Mesothelial cell of epicardium (in vitro differentiated cells): ENCODE data around the gene RHBDF1. TPM values are rescaled to one million over a fixed set of nuclear protein-coding genes. Genes with fewer than 3 reads are reported as not detected.
"Not testable (repeated sequence)": the region's sequence is repeated elsewhere in the genome, so short reads cannot be mapped to it uniquely, and the experiment has no call there.

Experiments used
- DNase-seq, 2 experiments: peaks; one replicate each; pipeline ENCODE4 v3.0.0; 2021; ENCODE audit warnings: low spot score in 2 of 2; ENCODE audit not compliant: unreplicated experiment in 2 of 2
- H3K27ac Mint-ChIP-seq: 2 replicates; pipeline ENCODE4 v1.8.0; 2021; ENCODE audit warnings: mixed read lengths
- H3K27me3 Mint-ChIP-seq: 2 replicates; pipeline ENCODE4 v1.8.0; 2021; ENCODE audit warnings: low read depth, mixed read lengths
- H3K36me3 Mint-ChIP-seq: 2 replicates; pipeline ENCODE4 v1.8.0; 2021; ENCODE audit warnings: mixed read lengths
- H3K4me1 Mint-ChIP-seq: 2 replicates; pipeline ENCODE4 v1.8.0; 2021; ENCODE audit warnings: mixed read lengths
- H3K4me3 Mint-ChIP-seq: 2 replicates; pipeline ENCODE4 v1.8.0; 2021; ENCODE audit warnings: mild to moderate bottlenecking, moderate library complexity, mixed read lengths
- H3K9me3 Mint-ChIP-seq: 2 replicates; pipeline ENCODE4 v1.8.0; 2021; ENCODE audit warnings: mixed read lengths
- total RNA-seq: library from RNA; stranded (reverse); gene quantifications from 3 replicates; pipeline ENCODE4 v1.2.1, GENCODE V29; 2021
- TF ChIP-seq, protein P1 (sequence below): fragments of 200-600 bp; sonication (generic); IDR thresholded peaks from one replicate; pipeline ENCODE4 v1.5.0; 2021; ENCODE audit warnings: antibody characterized with exemption; ENCODE audit not compliant: unreplicated experiment

RHBDF1 gene
- total RNA-seq, 1 donor from 2014 or later: 81.2 TPM

GRCh38 chr16:36336-36984 lies 36.0 kb downstream of the RHBDF1 start:
- H3K27ac Mint-ChIP-seq: no peak overlapping the region
- no peak for DNase-seq

GRCh38 chr16:35678-36305 lies 36.6 kb downstream of the RHBDF1 start:
- no peak for DNase-seq
- Mint-ChIP-seq H3K4me3 (no peak overlapping the region), H3K4me1 (peaks cover 10% of the 10 kb centered on the region), H3K36me3 (peaks cover 1% of the 10 kb centered on the region), H3K27me3 (no peaks in the 10 kb centered on the region), H3K27ac (no peak overlapping the region), H3K9me3 (no peaks in the 10 kb centered on the region)
- TF ChIP-seq, protein P1, sequence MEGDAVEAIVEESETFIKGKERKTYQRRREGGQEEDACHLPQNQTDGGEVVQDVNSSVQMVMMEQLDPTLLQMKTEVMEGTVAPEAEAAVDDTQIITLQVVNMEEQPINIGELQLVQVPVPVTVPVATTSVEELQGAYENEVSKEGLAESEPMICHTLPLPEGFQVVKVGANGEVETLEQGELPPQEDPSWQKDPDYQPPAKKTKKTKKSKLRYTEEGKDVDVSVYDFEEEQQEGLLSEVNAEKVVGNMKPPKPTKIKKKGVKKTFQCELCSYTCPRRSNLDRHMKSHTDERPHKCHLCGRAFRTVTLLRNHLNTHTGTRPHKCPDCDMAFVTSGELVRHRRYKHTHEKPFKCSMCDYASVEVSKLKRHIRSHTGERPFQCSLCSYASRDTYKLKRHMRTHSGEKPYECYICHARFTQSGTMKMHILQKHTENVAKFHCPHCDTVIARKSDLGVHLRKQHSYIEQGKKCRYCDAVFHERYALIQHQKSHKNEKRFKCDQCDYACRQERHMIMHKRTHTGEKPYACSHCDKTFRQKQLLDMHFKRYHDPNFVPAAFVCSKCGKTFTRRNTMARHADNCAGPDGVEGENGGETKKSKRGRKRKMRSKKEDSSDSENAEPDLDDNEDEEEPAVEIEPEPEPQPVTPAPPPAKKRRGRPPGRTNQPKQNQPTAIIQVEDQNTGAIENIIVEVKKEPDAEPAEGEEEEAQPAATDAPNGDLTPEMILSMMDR: no peak

More at GRCh38 chr16:36336-36984, 36.0 kb downstream of the RHBDF1 start:
- TF ChIP-seq, protein P1: no peak
- H3K36me3 Mint-ChIP-seq: peaks cover 5% of the 10 kb centered on the region
- no peaks in the 10 kb centered on the region for H3K9me3 Mint-ChIP-seq
- no peak overlapping the region for H3K4me3 Mint-ChIP-seq
- H3K4me1 Mint-ChIP-seq: peaks cover 10% of the 10 kb centered on the region
- no peaks in the 10 kb centered on the region for H3K27me3 Mint-ChIP-seq

GRCh38 chr16:35011-35677 lies 37.3 kb downstream of the RHBDF1 start:
- Mint-ChIP-seq H3K4me3 (no peak overlapping the region), H3K4me1 (peaks cover 10% of the 10 kb centered on the region), H3K27ac (no peak overlapping the region), H3K36me3 (peaks cover 1% of the 10 kb centered on the region), H3K9me3 (no peaks in the 10 kb centered on the region), H3K27me3 (no peaks in the 10 kb centered on the region)
- TF ChIP-seq, protein P1: no peak
- DNase-seq: no peak

DNA sequence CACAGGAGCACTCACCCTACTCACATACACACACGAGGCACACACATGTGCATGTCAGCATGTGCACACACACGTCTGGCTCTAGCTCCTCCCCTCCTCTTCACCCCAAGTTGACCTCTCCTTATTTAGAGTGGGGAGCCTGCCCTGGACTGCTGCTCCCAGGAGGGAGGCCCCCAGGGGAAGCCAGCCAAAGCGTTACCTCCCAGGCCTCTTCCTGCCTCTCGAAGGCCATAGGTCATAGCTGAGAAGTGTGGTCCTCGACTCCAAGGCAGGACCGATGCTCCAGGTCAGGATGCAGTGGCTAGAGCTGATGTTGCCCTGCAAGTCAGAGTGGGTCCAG lies 37.8 kb downstream of the RHBDF1 start:
- H3K9me3 Mint-ChIP-seq: no peaks in the 10 kb centered on the region
- no peak for DNase-seq
- H3K4me1 Mint-ChIP-seq: peaks cover 10% of the 10 kb centered on the region
- TF ChIP-seq, protein P1: no peak
- H3K4me3 Mint-ChIP-seq: no peak overlapping the region
- no peaks in the 10 kb centered on the region for H3K27me3 Mint-ChIP-seq
- H3K36me3 Mint-ChIP-seq: peaks cover 1% of the 10 kb centered on the region
- H3K27ac Mint-ChIP-seq: no peak overlapping the region

DNA sequence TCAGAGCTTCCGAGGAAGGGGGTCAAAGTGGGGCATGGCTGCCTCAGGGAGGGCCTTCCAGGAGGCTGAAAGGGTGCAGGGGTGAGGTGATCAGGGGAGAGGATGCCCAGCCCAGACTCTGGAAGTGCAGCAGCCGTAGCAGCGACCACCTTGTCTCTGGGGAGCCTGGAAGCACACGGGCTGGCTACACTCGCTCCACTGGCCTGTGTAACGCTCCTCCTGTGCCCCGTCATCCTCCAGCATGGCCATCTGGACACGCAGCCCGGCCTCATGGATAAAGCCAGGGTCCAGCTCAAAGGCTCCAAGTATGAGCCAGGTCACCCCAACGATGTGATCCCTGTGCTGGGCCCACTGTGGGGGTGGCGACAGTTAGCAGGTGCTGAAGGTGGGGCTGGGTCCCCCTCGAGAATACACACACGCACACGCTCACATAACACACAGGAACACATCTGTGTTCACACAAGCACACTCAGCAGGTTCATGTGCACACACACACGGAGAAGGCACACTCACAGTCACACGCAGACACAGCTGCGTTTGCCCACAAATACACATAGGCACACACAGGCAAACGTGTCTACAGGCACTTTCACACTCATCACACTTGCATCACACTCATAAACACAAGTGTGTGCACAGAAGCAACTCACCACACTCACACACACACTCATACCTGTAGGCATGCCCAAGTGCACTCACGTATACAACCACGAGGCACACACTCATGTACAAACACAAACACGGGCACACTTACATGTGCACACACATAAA lies 38.4 kb downstream of the RHBDF1 start:
- H3K36me3 Mint-ChIP-seq: no peaks in the 10 kb centered on the region
- H3K27ac Mint-ChIP-seq: no peak overlapping the region
- peaks cover 10% of the 10 kb centered on the region for H3K4me1 Mint-ChIP-seq
- no peaks in the 10 kb centered on the region for H3K27me3 Mint-ChIP-seq
- no peak overlapping the region for H3K4me3 Mint-ChIP-seq
- TF ChIP-seq, protein P1: no peak
- no peak for DNase-seq
- no peaks in the 10 kb centered on the region for H3K9me3 Mint-ChIP-seq

- H3K4me3 Mint-ChIP-seq, DNase-seq, H3K36me3 Mint-ChIP-seq, H3K9me3 Mint-ChIP-seq, H3K27ac Mint-ChIP-seq, H3K27me3 Mint-ChIP-seq: not testable (repeated sequence)
- peaks cover 10% of the 10 kb centered on the region for H3K4me1 Mint-ChIP-seq
Measured at GRCh38 chr16:33154-33876, 39.1 kb downstream of the RHBDF1 start.

DNA sequence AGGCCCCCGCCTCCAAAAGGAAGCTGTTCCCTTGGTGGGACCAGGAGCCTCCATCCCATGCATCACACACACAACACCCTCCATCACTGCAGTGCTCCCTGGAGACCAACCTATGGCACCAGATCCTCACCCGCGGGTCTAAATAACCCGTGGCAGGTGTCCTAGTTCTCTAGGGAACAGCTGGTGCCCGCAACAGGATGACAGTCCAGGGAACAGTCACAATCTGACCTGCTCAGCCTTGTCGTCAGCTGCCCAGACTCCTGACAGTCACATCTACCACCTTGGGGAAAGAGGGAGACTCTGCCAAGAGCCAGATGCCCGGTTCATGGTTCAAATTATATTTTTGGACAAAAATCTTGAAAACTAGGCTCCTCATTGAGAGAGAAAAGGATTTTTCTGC lies 41.8 kb downstream of the RHBDF1 start:
- not testable (repeated sequence) for H3K27me3 Mint-ChIP-seq, H3K9me3 Mint-ChIP-seq, DNase-seq, H3K4me3 Mint-ChIP-seq, H3K27ac Mint-ChIP-seq, H3K36me3 Mint-ChIP-seq
- peaks cover 10% of the 10 kb centered on the region for H3K4me1 Mint-ChIP-seq

DNA sequence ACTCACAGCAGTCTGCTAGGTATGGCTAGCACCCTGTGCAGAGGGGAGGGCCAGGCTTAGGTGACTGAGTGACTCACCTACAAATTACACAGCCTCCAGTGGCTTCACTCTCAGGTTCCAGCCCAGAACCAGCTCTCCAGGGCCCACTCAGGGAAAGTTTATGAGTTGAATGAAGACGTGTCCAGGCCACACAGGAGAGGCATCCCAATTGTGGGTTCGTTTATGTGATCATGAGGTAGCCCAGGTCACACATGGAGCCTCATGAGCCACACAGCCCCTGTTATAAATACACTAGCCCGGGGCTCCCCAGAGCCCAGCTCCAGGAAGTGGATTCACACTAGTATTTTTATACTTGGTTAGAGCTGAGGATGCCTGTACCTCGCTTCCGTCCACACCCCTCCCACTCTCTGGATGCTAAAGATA lies 46.5 kb downstream of the RHBDF1 start:
- DNase-seq, H3K4me3 Mint-ChIP-seq: not testable (repeated sequence)

More for the DNA sequence above, 46.5 kb downstream of the RHBDF1 start:
- not testable (repeated sequence) for H3K9me3 Mint-ChIP-seq, H3K27ac Mint-ChIP-seq, H3K36me3 Mint-ChIP-seq, H3K4me1 Mint-ChIP-seq, H3K27me3 Mint-ChIP-seq
